ENCODE data around the gene ADM2.

Gene ADM2

DNA sequence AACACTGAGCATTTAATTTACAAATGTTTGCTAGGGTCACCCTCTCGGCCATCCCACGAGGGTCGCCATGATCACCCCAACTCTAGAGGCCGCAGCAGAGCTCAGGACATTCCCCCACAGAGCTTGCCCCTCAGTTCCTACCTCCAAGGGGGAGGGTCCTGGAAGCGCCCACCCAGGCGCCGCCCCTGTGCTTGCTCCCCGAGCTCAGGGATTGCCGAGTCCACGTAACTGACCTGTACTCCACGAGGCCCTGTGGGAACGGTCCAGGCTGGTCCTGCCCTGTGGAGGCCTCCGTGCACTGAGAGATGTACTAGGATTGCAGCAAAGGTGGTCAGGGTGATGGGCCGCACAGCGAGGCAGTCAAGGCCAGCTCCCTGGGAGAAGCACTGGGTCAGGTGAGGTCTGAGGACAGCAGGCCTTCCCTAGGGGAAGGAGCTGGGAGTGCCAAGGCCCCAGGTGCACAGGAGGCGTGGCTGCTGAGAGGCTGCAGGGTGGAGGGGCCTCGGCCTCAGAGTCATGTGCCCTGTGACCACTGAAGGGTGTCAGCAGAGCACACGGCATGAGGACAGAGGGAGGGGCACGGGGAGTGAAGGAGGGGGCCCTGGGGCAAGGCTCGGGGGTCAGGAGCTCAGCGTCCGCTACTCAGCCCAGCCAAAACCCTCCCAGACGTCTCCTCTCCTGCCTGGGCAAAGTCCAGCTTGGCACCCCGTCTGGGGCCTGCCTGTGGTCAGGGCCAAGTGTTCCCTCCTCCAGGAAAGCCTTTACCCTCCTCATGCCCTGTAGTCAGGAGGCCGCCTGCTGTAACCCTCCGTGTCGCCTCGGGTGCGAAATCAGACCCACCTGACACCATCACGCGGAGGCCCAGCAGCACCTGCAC, 2.9 kb downstream of the ADM2 start:
- DNase-seq (ENCODE audit: low read depth in 2 of 2, low spot score in 1 of 2): no peak

DNA sequence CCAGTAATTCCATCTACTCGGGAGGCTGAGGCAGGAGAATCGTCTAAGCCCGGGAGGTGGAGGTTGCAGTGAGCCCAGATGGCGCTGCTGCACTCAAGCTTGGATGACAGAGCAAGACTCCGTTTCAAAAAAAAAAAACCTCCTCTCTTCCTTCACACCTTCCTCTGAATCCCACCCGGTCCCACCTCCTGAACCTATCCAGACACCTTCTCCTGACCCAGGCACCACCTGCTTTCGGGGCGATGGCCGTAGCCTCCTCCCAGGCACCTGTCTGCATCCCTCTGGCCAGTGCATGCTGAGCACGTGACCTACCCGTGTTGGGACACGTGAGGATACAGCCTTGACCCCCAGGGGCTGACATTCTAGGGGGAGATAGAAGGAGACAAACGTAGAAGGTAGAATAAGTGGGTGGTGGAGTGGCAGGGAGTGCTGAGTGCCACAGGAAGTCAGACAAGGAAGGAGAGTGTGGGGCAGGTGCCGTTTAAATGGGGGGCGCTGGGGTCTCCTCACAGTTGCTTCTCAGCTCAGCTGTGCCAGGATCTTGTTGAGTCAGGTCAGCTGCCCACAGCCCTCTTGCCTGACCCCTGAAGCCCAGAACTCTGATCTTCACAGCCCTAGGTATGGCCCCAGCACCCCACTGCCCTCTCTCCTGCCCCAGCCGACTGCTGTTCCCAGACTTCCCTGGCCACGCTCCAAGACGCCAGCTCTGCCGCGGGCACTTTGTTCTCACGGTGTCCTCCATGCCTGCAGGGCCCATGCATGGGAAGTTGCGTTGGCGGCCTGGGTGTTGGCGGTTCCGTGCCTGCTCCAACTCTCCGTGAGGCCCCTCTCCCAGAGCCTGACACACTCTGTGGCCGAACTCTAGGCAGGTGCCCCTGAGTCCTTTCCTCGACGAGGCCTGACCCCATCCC, 4.1 kb downstream of the ADM2 start:
- no peak for DNase-seq (ENCODE audit: low read depth in 2 of 2, low spot score in 1 of 2)

- DNase-seq (ENCODE audit: low read depth in 2 of 2, low spot score in 1 of 2): no peak
Observed at GRCh38 chr22:50486561-50487289, 5.4 kb downstream of the ADM2 start, which contains the start of gene MIOX. MIOX (plus strand) TSS chr22:50486859; CDS start chr22:50486898, 39 bp downstream.

GRCh38 chr22:50487290-50488005, 6.1 kb downstream of the ADM2 start:
- DNase-seq (ENCODE audit: low read depth in 2 of 2, low spot score in 1 of 2): no peak

- DNase-seq (ENCODE audit: low read depth in 2 of 2, low spot score in 1 of 2): no peak
Observed at GRCh38 chr22:50488006-50488677, 6.8 kb downstream of the ADM2 start.

- DNase-seq (ENCODE audit: low read depth in 2 of 2, low spot score in 1 of 2): no peak
Observed at GRCh38 chr22:50488886-50489285, 7.5 kb downstream of the ADM2 start.

GRCh38 chr22:50489363-50490243, 8.3 kb downstream of the ADM2 start:
- no peak for DNase-seq (ENCODE audit: low read depth in 2 of 2, low spot score in 1 of 2)

GRCh38 chr22:50490531-50491308, 9.4 kb downstream of the ADM2 start:
- no peak for DNase-seq (ENCODE audit: low read depth in 2 of 2, low spot score in 1 of 2)

- DNase-seq (ENCODE audit: low read depth in 2 of 2, low spot score in 1 of 2): no peak
Observed at GRCh38 chr22:50497093-50497492, 15.8 kb downstream of the ADM2 start.

DNA sequence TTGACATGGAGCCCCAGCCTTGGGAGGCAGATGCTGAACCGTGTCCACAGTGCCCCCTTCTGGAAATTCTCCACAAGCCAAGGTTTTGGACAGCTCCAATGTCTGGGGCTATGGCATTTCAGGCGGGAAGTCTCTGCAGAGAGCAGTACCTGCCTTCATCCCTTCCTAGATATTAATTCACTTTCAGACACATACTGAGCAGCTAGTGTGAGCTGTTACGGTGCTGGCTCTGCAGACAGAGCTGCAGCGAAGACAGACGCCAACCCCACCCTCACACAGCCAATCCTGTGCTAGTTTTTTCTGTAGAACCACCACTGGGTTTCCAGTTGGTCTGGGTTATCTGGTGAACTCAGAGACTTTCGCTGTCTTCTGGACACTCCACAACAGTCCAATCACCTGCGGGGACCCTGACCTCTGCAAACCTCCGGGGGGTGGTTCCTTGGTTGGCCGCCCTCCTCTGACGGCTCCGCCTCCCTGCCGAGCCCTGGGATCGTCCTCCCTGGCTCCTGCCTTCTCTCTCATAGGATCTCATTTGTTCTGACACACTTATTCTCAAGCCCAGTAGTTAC, 17.1 kb downstream of the ADM2 start:
- DNase-seq (ENCODE audit: low read depth in 2 of 2, low spot score in 1 of 2): peak; percentile 42 to 49

- no peak for DNase-seq (ENCODE audit: low read depth in 2 of 2, low spot score in 1 of 2)
Observed at GRCh38 chr22:50500452-50500851, 19.1 kb downstream of the ADM2 start.

GRCh38 chr22:50502096-50502495, 20.8 kb downstream of the ADM2 start:
- DNase-seq (ENCODE audit: low read depth in 2 of 2, low spot score in 1 of 2): no peak

DNA sequence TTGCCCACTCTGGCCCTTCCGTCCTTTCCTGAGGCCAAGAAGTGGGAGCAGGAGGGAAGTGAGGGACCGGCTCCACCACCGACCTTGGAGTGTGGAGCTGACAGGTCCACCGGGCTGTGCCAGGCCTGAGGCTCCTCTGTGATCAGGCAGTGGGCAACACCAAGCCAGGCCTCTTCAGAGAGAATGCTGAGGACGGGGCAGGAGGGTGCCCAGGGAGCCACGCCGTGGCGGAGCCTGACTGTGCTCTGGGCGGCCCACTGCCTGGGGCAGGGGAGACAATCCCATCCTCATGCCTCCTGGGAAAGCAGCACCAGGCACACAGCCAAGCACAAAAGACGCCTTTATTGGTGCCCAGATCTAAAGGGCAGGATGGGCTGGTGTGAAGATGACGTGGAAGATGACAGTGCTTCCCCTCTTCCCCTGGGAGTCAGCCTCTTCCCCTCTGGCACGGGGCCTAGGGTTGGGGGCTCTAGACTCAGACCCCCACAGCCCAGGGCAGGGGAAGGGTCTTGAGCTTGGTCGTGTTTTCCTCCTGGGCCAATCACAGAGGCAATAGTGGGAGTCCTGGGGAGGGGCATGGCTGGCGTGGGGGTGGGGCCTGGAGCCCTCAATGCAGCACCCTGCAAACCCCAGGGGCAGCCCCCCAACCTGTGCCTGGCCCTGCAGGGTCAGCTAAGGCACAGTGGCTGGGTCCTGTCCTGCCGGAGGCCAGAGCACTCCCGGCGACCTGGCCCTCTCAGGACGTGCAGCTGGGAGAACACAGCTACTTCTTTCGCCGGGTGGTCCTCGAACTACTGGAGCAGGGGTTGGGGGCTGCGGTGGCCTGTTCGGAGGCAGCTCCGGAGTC, 21.5 kb downstream of the ADM2 start:
- no peak for DNase-seq (ENCODE audit: low read depth in 2 of 2, low spot score in 1 of 2)

DNA sequence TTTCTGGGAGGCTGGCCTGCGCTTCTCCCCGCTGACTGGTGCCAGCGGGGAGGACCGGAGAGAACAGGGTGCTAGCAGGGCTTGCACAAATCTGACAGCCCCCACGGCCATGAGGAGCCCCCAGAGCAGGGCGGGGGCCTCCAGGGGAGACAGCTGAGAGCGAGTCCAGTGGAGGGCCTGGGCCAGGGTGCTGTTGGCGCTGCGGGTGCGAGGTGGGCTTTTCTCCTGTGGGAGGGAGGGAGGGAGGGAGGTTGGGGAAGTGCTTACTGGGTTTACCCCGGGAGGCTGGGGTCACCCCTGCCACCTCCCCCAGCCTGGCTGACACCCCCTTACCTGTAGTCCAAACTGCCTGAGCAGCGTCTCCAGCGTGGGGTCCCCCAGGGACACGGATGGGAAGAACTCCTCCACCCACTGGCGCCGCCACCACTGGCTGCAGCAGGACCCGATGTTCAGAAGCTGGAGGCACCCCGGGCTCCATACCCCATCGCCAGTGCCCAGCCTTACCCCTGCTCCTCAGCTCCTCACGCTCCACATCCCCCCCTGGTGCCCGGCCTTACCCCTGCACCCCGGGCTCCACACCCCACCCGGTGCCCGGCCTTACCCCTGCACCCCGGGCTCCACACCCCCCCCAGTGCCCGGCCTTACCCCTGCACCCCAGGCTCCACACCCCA, 22.3 kb downstream of the ADM2 start:
- no peak for DNase-seq (ENCODE audit: low read depth in 2 of 2, low spot score in 1 of 2)

DNA sequence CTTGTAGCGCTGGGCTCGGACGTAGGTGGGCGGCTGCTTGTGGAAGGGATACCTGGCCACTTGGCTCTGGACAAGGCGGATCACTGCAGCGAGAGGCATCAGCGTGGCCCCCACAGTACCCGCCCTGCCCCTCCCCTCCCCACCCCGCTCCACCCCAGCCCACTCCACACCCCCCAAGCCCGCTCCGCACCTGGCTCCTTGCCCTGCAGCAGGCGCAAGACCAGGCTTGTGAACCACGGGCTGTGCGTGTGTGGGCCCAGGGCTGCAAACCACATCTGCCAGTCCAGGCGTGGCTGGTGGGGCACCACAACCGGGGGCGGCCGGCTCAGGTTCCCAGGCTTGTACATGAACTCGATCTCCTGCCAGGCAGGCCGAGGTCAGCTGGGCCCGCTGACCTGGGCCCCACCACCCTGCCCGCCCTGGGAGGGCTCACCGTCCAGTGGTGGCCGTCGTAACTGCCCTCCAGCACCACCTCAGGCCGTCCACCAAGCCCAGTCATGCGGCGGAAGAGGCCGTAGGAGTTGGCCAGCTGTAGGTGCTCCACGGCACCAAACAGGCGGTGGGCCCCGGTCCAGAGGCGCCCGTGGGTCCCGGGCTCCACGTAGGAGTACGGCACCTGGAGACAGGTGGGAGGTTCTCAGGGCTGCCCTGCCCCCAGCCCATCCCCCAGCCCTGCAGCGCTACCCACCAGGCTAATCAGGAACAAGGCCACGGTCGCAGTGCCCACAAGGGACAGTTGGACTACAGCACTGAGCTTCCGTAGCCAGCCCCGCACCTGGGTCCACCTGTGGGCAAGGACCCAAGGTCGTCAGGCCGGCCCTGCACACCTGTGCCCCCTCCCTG, 23.2 kb downstream of the ADM2 start:
- DNase-seq (ENCODE audit: low read depth in 2 of 2, low spot score in 1 of 2): no peak
